NCI-H128 (cell line): Measurements from ENCODE around the gene GRIA4.
"Not testable (repeated sequence)": the region's sequence is repeated elsewhere in the genome, so short reads cannot be mapped to it uniquely, and the experiment has no call there.

Source experiments
- DNase-seq: peaks from one replicate; lab custom pipeline; 2025; ENCODE audit not compliant: unreplicated experiment; lab: John Stamatoyannopoulos, UW

GRIA4 gene

DNA sequence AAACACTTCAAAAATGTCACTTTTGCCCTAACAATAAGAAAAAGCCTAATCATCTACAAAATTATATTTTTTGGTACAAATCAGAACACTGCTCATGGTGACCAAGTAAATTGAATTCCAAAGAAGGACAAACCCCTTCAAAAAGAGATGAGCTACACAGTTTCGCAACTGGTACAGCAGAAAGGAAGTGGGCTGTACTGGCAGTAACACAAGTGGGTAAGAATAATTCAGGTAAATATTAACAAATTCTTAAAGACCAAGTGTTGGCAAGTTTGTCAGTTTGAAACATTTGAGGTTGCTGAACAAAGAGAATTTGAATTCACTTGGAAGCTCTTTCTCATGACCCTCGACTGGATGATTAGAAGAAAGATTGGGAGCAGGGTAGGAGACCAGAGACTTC, 376.7 kb downstream of the GRIA4 start:
- no peak for DNase-seq

DNA sequence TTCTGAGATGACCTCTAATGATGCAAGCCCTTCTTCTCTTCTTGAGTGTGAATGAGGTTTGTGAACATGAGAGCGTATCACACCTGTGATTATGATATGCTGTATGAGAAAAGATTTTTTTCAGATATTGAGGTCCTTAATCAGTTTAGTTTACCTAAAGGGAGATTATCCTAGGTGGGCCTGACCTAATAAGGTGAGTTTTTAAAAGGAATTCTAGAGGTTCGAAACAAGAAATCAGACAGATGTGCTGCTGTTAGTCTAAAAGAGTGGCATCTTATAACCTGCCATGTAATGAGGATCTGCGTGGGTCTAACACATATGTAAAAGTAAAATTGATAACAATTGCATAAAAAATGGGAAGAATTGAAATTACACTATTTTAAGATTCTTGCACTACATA, 378.3 kb downstream of the GRIA4 start:
- no peak for DNase-seq

DNA sequence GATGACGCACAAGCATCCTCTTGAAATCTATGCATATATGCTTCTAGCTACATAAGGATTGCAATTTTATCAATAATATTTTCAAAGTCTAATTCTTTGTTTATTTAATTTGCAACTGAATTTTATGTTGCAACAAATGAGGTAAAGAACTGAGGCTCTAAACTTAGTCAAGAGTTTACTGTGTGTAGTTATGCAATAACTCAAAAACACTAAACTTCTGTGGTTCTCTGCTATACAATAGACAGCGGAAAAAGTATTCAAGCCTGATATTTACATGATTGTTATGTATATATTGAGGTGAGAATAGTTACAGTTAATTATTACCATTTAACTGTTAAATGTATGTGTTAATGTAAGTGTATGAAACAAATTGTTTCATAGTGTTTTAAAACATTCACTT, 379.3 kb downstream of the GRIA4 start:
- no peak for DNase-seq

DNA sequence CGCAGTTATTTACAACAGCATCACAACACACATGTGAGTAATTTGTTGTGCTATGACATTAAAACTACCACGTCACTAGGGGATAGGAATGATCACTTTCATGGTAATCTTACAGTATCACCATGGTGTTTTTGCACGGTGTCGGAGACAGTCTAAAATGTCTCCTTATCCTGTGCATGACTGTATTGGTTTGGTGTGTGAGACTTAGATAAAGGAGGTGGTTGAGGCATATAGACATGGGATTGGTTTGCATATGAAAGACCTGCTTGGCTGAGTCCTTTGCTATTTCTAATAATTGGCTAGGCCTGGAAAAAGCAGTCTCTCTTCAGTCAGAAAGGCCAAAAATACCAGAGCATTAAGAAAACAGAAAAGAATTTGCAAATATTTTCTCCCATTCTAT, 382.0 kb downstream of the GRIA4 start:
- DNase-seq: no peak

DNA sequence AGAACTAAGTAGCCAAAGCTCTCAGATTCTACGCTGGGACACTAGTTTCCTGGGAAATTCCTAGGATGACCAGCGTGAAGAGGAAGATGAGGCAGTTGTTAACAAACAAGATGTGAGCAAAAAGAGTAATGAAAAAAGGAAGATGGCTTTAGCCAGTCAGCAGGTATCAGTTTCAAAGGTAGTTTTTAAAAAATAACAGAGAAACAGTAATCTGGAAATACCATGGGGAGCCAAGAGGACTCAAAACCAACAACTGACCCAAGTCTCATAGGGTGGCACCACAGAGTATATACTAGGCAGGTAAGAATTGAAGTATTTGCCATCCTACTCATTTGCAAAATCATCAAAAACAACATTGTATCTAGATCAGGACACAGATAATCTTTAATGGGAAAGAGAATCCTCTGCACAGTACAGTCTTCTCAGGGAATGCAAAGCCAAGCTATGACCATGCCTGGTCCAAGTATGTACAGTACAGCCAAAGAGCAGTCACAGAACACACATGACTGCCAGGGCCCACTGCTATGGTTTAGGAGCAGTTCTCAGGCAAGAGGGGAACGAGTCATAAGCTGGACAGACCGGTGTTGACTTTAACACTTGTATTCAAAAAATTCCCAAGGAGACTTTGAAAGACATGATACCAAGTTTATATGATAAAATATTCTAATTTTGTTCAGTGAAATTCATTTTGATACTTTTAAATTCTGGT, 391.6 kb downstream of the GRIA4 start:
- no peak for DNase-seq

DNA sequence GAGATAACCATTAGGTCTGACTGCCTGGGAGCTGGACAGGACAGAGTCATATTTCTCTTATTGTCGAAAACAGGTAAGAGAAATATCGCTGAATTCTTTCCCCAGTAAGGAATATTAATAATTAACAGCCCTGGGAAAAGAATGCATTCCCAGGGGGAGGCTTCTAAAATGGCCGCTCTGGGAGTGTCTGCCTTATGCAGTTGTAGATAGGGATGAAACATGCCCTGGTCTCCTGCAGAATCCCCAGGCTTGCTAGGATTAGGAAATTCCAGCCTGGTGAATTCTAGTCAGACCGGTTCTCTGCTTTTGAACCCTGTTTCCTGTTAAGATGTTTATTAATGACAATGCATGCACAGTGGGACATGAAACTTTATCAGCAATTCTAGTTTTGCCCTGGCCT, 393.2 kb downstream of the GRIA4 start:
- DNase-seq: not testable (repeated sequence)

DNA sequence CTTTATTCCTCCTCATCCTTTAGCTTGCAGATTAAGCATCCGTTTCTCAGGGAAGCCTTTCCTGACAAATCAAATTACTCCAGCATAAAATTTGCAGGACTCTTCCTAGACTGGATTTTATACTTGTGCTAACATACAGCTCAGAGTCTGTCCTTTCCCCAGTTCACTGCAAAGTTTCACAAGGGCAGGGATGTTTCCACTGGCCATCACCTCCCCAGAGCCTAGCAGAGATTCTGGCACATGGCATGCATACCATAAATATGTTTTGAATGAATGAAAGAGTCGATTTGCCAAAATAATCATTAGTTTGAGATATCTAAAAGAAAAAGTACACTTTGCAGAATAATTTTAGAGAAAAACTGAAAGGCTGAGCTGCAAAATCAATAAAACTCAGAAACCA, 401.6 kb downstream of the GRIA4 start:
- no peak for DNase-seq

DNA sequence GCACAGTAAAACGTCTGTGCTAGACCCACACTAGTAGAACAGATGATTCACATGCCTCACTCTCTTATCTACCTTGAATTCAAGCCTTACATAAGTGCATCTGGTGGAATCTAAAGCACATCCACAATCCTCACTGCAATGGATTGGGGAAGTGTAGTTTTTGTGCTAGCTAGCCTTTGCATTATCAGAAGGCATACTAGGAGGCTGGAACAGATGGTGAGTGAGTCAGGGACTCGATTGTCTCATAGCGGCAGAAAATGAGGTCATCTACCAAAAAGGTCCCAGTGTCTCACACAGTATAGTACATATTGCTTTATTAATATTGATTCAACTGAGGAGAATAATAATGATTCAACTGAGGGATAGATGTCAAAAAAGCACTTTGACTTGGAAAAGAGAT, 402.9 kb downstream of the GRIA4 start:
- no peak for DNase-seq

DNA sequence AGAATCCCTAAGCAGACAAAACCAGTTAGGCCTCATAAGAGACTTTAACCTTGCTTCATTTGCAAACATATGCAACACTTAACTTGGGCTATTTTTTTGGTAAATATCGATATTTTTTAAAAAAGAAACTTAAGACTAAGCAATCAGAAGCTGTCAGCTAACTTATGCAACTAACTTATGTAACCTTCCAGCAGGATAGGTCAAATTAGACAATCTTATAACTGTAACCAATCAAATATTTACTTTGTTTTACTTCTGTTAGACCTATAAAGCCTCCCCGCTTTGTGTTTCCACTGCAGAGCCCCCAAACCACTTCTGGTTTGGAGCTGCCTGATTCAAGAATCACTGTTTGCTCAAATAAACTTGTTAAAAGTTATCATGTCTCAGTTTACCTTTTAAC, 404.2 kb downstream of the GRIA4 start:
- no peak for DNase-seq

DNA sequence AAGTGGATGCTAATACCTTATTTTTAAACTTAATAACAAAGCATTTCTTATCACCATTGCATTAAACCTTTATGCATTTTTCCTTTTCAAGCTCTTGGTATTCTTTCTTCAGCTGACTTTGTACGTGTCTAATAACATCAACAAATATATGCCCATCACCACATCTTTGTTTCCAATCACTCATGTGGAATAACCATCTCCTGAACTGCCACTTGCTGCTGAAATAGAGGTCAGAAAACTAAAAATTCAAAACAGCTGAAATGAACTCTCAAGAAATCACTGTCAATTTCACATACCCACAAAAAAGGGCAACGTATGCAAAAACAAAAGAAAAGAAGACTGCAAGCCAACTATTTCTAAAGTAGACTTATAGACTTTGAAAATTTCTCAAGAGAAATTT, 404.7 kb downstream of the GRIA4 start:
- no peak for DNase-seq

DNA sequence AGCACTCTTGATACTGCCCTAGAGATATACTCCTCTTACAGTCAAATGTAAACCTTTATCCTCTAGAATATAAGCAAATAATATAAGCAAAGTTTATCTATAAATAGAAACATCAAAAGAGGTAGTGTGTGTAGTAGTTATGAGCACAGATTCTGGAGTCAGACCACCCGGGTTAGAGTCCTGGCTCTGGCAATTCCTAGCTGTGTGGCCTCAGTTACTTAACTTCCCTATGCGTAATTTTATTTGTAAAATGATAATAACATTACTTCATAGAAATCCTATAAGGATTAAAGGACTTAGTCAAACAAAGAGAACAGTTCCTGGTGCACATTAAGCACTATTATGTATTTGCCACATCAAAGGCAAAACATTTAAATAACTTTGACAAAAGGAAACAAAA, 405.2 kb downstream of the GRIA4 start:
- no peak for DNase-seq

DNA sequence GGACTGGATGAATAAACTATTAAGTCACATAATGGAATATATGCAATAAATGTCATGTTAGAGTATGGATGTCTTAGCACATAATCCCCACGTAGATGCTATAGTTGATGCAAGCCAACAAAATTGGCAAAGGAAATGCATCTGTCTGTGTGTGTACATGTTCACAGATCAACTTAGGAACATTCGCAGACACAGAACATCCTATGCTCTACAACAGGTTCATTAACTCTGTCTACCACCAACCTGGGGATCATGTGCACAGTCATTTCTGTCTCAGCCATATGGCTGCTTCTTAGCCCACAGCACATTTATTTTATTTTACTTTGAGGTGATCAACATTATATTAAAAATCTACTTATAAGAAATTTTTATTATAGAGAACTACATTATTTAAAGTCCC, 407.2 kb downstream of the GRIA4 start:
- DNase-seq: no peak

DNA sequence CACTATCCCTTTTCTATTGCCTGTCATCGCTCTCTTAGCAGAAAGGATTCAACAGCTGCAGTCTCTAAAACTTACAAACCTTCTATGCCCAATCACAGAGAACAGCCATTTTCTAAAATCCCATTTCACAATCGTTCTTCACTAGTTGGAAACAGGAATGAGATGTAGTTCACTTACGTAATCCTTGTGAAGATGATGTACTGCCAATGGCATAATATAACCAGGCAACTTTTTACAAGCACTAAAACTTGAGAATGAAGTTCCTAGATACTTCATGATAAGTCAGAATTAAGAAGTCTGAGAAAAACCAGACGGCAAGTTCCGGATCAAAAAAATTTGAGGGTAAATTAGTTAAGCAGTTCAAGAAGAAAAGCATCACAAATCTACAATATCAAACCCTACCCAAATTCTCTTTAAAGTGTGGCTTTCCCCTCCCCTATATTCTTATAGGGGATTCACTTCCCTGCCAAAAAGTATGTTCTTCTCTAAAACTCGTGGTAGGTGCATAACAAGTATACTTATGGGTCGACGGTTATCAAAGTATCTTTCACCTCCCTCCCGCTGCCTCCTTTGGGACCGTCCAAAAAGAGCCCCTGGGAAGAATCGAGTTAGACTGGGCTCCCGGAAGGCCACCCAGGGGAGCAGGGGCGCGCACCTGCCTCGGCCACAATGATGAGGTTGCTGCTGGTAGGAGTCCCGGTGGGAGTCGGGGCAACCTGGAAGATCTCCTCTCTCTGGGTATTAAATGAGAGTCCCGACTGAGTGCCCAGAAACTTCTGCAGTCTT, 411.5 kb downstream of the GRIA4 start:
- no peak for DNase-seq

DNA sequence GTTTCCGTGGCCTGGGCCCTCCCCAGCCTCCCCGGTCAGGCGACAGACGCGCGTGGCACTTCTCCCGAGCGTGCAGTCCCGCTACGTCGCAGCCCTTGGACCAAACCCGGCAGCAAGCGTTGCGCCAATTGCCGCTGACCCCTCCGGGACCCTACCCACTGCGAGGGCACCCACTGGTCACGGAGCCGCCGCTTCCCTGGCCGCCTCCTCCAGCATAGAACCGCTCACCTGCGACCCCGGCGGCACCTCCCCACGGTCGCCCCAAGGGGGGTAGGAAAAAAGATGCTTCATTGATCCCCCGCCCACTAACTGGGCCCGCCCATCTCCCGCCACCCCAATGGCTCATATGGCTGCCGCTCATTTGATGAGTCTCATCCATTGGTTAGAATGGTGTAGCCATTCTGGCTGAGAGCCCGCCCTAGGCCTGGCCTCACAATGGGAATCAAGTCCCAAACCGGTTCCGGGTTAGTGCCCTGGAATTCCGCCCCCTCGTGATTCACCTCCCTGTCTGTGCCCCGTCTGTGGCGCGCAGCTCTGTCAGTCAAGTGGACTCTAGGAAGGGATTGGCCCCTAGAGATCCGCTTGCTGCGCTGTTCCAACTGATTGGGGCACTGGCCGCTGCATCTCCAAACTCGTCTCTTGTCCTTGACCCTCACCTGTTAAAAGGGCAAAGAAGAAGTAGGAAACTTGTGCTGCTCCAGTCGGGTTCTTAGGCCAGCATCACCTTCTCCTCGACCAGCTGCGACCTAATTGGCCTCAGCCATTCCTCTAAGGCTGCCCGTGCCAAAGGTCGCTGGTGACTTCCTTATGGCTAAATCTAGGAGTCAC, 412.3 kb downstream of the GRIA4 start, which contains the start of gene MSANTD4:
Gene MSANTD4, minus strand, starts transcription at position 274 of the 828 bp plus-strand sequence. CDS start 11,323 bp downstream, outside the sequence.
- peak; percentile 97 for DNase-seq

DNA sequence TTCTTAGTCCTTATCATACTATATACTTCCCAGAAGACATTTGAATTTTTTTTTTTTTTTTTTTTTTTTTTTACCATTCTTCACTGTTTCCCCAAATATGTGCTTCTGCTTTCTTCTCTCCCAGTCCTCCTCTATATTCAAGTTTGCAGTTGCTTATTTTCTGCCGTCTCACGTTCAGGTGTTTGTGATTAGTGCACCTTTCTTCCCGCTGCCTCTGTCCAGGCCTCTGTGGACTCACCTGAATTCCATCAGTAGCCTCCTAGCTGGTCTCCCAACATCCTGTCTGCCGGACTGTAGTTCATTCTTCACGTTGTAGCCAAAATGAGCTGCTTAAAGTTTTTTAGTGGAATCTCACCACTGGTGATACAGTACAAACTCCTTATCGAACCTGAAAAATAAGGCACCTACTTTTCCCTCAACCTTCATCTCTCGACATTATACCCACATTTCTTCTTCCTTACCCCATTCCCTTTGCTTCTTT, 413.0 kb downstream of the GRIA4 start:
- DNase-seq: no peak

DNA sequence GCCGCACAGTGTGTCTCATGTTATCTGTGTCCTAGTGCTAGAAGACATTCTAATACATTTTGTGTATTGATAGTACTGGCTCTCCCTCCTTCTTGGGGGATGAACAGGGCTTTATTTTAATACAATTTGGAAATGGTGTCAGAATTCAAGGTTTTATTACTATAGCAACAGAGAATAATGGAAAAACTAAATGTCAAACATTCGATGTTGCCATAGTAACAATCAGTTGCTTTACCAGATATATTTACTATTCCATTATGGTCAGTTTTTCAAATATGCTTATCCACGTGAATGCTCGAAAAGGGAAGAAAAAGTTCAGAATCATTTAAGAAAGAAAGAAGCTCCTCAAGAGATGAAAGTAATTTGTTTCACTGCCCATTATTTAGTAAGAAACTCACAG, 420.7 kb downstream of the GRIA4 start:
- DNase-seq: no peak

DNA sequence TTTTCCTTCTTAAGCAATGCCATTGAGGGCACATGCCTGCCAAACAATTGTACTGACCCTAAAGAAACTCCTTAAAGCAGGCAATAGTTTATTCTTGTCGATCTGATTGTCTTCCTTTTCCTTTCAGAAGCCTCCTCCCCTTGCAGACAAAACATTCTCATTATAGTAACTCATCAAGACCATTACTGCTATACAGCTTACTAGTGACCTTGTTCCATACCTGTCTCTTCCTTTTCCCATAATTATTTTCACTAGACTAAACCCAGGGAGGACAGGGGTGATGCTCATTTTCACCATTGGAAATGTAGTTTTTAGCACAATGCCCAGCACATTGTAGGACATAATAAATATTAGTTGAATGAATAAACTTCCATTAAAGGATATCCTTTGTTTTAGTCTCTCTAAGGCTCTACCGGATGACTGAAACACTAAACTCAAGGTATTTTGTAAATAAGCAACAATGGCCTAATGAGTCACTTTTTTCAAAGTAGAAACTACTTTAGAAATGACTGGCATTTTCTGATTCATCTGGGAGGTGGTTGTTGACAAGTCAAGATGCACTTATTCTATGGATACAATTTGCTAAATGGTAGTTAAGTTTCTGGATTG, 421.4 kb downstream of the GRIA4 start:
- DNase-seq: no peak
